AG09309 (cell line): ENCODE data around the gene TNFSF10.
A peak's percentile ranks its signal among the peaks of the same experiment; 100 is the strongest.

Source experiments
- DNase-seq: peaks from one replicate; pipeline ENCODE4 v3.0.0-alpha.2; 2010; ENCODE audit warnings: low read depth
- H3K4me3 ChIP-seq: 2 replicates; pipeline ENCODE4 v1.5.1; 2011; ENCODE audit warnings: mild to moderate bottlenecking, low read depth, low read length, moderate library complexity; ENCODE audit not compliant: control insufficient read depth
- CTCF ChIP-seq: IDR thresholded peaks from 2 replicates; pipeline ENCODE4 v1.5.1; 2011; ENCODE audit warnings: mild to moderate bottlenecking, low read depth, low read length, inconsistent platforms; ENCODE audit not compliant: insufficient read depth, control insufficient read depth; ENCODE audit errors: missing control alignments

TNFSF10 gene

GRCh38 chr3:172561897-172562640, 38.8 kb upstream of the TNFSF10 start:
- no peak for DNase-seq
- no peak overlapping the region for H3K4me3 ChIP-seq
- TF ChIP-seq CTCF: no peak

GRCh38 chr3:172560586-172560985, 37.4 kb upstream of the TNFSF10 start:
- no peak for TF ChIP-seq CTCF
- no peak for DNase-seq
- H3K4me3 ChIP-seq: no peak overlapping the region

GRCh38 chr3:172560026-172560425, 36.8 kb upstream of the TNFSF10 start:
- H3K4me3 ChIP-seq: no peak overlapping the region
- no peak for DNase-seq
- no peak for TF ChIP-seq CTCF

GRCh38 chr3:172559020-172559419, 35.8 kb upstream of the TNFSF10 start:
- no peak for TF ChIP-seq CTCF
- H3K4me3 ChIP-seq: no peak overlapping the region
- no peak for DNase-seq

- no peak for TF ChIP-seq CTCF
- H3K4me3 ChIP-seq: no peak overlapping the region
- DNase-seq: peak; percentile 59
These were observed 34.4 kb upstream of the TNFSF10 start for GRCh38 chr3:172557515-172558220.

GRCh38 chr3:172553526-172554252, 30.5 kb upstream of the TNFSF10 start:
- H3K4me3 ChIP-seq: no peak overlapping the region
- no peak for DNase-seq
- no peak for TF ChIP-seq CTCF
